HG03175 (cell line): ENCODE results near the gene TEX11.
"Not testable (repeated sequence)": the region's sequence is repeated elsewhere in the genome, so short reads cannot be mapped to it uniquely, and the experiment has no call there.

Source experiments
- ATAC-seq: cut with Tn5 transposase; IDR thresholded peaks from one replicate; pipeline ENCODE4 v1.9.1; 2021; ENCODE audit warnings: mild to moderate bottlenecking, moderate library complexity; ENCODE audit not compliant: unreplicated experiment

TEX11 gene

DNA sequence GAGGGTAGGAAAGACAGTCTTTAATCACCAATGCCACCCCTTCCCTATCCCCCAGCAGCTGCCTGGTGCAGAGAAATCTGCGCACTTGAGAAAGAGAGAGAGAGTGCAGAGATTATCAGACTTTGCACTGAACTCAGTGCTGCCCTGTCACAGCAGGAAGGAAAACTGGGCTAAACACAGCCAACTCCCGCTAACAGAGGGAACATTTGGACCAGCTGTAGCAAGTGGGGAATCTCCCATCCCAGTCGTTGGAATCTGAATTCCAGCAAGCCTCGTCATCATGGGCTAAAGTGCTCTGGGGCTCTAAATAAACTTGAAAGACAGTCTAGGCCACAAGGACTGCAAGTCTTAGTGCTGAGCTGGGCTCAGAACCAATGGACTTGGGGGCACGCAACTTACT lies 295.2 kb downstream of the TEX11 start:
- no peak for ATAC-seq

GRCh38 chrX:70605352-70605751 lies 303.2 kb downstream of the TEX11 start:
- no peak for ATAC-seq

GRCh38 chrX:70592091-70592490 lies 316.4 kb downstream of the TEX11 start:
- ATAC-seq, result no peak

DNA sequence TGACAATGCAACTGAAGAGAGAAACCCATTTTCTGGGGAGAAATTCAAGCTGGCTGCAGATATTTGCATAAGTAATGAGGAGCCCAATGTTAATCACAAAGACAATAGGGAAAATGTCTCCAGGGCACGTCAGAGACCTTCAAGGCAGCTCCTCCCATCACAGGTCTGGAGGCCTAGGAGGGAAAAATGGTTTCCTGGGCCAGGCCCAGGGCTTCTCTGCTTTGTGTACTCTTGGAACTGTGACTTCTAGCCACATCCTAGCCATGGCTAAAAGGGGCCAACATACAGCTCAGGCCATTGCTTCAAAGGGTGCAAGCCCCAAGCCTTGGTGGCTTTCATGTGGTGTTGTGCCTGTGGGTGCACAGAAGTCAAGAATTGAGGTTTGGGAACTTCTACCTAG lies 321.4 kb downstream of the TEX11 start:
- not testable (repeated sequence) for ATAC-seq

DNA sequence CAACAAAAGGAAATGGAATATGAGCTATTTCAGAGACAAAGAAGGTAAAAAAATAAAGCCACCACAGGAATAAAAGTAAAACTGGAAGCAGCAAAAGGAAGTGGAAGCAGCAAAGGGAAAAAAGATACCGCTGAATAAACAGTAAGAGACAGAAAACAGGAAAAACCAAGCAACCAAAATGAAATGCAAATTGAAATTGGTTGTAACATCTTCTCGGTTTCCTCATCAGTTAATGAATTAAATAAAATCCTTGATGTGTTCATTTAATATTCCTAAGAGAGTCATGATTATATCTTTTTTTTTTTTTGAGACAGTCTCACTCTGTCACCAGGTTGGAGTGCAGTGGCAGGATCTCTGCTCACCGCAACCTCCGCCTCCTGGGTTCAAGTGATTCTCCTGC lies 331.1 kb downstream of the TEX11 start:
- no peak for ATAC-seq

GRCh38 chrX:70569922-70570576 lies 338.5 kb downstream of the TEX11 start:
- ATAC-seq, result not testable (repeated sequence)

DNA sequence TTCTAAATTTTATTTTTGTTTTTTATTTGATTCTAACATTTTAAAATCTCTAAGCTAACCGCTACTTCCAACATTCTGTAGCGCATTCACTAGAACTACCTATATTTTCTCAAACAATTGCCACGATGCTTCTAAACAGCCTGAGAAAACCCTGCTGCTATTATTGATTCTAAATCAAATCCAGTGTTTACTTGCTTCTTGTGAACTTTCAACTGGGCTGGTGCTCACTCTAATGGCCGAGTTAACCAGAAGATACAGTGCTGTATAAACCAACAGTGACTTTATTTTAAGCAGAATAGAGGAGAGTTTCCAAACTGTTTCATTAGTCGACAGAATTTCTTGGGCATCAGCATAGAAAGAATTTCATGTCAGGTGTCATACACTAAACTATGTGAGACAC lies 353.6 kb downstream of the TEX11 start:
- ATAC-seq, result no peak

DNA sequence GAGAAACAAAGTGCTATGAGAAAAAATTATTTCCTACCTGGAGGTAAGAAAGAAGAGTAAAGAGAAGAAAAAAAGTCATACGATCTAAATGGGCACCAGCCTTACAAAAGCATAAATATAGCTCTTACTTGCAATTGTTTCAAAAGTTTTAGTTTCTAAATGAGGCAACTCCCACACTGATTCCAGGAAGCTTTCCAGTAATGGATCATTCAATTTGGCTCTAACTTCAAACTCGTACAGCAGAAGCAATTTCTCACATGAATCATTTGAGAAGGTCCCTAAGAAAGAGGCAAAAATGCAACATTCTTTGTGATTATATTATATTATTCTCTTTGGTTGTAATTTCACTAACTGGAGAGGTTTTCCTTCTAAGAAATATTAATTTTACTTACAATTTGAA lies 354.0 kb downstream of the TEX11 start:
- no peak for ATAC-seq

DNA sequence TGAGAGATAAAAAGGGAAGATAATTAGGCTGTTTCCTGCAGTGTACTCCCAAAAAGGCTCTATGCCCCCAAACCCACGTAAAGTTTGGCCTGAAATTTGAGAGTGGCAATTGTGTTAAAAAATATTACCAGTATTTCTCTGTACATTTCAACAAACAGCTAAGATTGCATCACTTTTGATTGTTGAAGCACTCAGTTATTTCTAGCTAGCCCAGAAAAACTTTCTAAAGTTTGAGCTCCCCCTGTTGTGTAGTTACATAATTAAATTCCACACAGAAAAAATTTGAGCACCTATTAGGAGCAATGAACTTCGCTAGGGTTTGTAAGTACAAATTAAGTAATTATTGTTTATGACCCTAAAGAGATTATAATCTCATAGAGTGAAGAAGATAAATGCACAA lies 354.4 kb downstream of the TEX11 start:
- ATAC-seq, result no peak

DNA sequence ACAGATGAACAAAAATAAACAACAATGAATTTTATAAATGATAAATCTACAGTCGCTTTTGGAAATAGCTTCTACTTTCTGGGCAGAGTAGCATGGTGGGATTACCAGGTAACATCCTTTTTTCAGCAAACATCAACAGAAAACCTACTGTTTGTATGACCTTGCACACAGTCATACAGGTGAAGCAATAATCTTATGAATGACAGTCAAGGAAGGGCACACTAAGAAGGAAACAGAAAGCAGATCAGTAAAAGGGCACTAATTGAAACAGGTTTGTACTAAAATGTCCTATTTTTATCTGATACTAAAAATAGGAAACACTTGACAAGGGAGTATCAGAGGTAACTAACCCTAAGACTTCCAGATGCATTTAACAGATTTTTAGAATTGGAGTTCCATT lies 355.0 kb downstream of the TEX11 start:
- ATAC-seq, result no peak

DNA sequence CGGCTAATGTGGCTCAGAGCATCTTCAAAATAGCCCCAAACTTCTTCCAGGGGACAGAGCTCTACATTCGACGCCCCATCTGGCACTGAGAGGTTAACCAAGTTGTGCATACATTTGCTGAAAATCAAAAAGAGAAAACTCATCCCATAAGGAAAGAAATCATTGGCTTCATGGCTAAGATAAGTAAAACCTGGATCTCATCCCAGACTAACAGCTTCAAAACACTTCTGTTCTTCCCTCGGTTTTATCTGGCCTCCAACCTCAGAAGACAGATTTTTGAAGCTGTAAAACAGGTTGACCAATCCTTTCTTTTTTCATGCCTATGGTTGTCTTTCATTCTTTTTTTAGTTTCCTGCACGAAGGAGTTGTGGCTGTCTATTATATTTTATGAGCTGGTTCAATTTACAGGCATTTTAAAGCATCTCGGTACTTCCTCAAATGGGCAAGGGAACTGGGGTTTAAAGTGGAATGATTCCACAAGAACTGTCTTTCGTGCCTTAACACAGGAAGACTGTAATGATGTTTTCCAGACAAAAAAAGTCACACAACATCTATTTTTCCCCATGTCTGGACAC lies 356.3 kb downstream of the TEX11 start:
- ATAC-seq, result no peak

- ATAC-seq, result no peak
Measured at GRCh38 chrX:70549429-70549828, 359.1 kb downstream of the TEX11 start.

DNA sequence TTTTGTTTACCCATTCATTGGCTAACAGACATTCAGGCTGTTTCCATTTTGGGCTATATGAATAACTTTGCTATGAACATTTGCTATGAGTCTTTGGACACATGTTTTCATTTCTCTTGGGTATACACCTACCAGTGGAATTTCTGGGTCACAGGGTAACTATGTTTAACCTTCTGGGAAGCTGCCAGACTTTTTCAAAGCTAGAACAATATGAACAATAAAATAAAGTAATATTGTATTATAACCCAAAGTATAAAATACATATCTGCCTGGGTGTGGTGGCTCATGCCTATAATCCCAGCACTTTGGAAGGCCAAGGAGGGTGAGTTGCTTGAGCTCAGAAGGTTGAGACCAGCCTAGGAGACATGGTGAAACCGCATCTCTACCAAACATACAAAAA lies 373.3 kb downstream of the TEX11 start:
- no peak for ATAC-seq

DNA sequence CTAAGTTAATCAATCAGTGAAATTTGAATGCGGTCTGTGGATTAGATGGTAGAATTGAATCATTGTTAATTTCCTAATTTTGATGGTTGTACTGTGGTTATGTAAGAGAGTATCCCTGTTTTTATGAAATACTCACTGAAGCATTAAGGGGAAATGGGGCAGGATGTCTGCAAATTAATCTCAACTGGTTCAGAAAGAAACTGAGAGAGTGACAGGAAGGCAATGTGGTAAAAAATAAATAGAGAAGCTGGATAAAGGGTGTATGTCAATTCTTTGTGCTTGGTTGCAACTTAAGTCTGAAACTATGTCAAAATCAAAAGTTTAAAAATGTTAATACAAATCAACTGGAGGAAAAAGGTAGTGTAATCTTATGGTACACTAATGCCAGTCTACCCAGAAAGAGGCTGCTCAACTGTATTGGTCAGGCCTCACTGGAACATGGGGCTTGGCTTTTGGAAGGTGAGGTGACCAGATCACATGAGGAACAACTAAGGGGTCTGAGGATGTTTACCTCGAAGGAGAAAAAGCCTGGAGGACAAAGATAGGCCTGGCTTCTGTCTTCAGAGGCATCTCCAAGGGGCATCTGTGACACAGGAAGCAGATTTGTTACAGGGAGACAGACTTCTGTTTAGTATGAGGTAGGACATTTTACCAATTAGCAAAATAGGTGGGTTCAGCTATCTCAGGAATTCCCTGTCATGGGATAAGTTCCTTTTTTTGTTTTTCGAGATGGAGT lies 380.7 kb downstream of the TEX11 start:
- ATAC-seq, result no peak

GRCh38 chrX:70527053-70527452 lies 381.5 kb downstream of the TEX11 start:
- ATAC-seq, result peak; percentile 41

DNA sequence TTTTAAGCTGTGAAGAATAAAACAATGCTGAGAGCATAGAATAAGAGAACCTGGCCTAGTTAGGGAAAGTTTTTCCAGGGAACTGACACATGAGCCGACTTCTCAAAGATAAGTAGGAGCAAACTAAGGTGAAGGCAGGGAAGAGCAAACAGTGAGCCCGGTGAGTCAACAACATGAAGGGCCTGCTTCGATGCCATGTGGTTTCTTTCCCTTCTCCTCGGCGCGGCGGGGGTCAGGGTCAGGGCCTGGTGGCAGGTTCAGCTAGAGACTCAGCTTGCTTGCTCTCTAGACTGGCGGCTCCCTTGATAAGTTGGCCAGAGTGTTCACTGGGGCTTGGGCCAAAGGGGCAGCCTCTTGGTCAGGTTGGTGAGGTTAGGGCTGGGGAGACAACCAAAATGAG lies 382.8 kb downstream of the TEX11 start:
- ATAC-seq, result no peak

GRCh38 chrX:70515692-70516091 lies 392.8 kb downstream of the TEX11 start:
- ATAC-seq, result not testable (repeated sequence)

- ATAC-seq, result not testable (repeated sequence)
Measured at GRCh38 chrX:70515270-70515669, 393.2 kb downstream of the TEX11 start.

GRCh38 chrX:70509078-70509477 lies 399.4 kb downstream of the TEX11 start:
- ATAC-seq, result no peak

DNA sequence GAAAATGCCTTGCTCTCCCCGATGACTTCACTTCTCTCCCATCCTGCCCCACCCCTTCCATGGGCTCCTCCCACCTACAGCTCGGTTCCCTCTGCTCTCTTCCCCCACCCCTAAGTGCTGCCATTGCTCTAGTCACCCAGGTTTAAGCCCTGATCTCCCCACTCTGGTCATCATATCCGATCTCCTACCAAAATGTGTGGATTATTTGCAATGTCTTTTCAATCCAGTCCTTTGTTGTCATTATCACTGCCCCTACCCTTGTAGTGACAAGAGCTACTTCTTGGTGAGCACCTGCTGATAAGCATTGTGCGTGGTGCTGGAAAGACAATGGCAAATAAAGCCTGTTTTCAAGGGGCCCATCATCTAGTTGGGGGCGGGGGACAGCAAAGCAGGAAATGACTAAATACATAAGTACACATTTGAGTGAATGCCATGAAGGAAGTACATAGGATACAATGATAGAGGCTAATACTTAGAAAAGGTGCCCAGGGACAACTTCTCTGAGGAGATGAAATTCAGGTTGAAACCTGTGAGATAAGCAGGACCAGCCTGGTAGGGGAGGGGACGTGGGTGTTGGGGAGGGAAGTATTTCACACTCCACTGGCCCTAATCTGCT lies 400.1 kb downstream of the TEX11 start:
- ATAC-seq, result peak; percentile 51

GRCh38 chrX:70505451-70505841 lies 403.1 kb downstream of the TEX11 start:
- no peak for ATAC-seq
